Body of pancreas (tissue), 4 donors: ENCODE results near the gene SERPINB8.

Source experiments
- CTCF ChIP-seq, 7 experiments: fragments of 450-650 bp in 4 of 7; fragments of 200-600 bp in 3 of 7; sonication (generic) in 3 of 7; IDR thresholded peaks; one replicate each; pipeline ENCODE4 v1.5.1; 2016 to 2019; ENCODE audit warnings: antibody characterized with exemption in 7 of 7
- POLR2A ChIP-seq, 3 donors: fragments of 450-650 bp; IDR thresholded peaks; one replicate each; pipeline ENCODE4 v1.6.1; 2016; ENCODE audit warnings: antibody characterized with exemption in 3 of 3, mild to moderate bottlenecking in 2 of 3

GRCh38 chr18:63956755-63957154 is 13.1 kb upstream of the SERPINB8 start:
- TF ChIP-seq POLR2A (IDR thresholded peaks at IDR 0.05), result no peak
- no peak for TF ChIP-seq CTCF (IDR thresholded peaks at IDR 0.05)
